Measurements from ENCODE around the gene RFX7.

DNA sequence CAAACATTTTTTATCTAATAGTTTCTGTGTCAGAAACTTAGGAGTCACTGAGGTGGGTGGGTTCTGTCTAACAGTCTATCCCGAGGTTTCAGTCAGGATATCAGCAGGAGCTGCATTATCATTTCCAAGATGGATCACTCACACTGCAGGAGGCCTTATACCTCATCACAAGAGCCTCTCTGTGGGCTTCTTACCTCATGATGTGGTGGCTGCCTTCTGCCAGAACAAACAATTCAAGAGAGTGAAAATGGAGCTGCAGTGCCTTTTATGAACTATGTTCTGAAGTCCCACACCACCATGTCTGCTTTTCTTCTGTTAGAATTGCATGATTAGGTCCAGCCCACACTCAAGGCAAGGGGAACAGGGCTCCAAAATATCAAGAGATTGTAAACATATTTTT lies 27.9 kb downstream of the RFX7 start:
- TF ChIP-seq MAFK (IDR thresholded peaks at IDR 0.05; ENCODE audit: low read depth, low read length) (no peak), JUND (IDR thresholded peaks at IDR 0.05; ENCODE audit: low read length) (no peak), ATF2 (IDR thresholded peaks at IDR 0.05; ENCODE audit: low read length) (no peak), CHD2 (IDR thresholded peaks at IDR 0.05; ENCODE audit: low read length) (no peak), POLR2AphosphoS5 (IDR thresholded peaks at IDR 0.05; ENCODE audit: low read depth, low read length) (no peak), GABPA (IDR thresholded peaks at IDR 0.05; ENCODE audit: borderline replicate concordance, insufficient read depth, low read length) (no peak), CHD1 (IDR thresholded peaks at IDR 0.05; ENCODE audit: low read depth, low read length) (no peak), E2F6 (IDR thresholded peaks at IDR 0.05) (no peak), EP300 (IDR thresholded peaks at IDR 0.05; ENCODE audit: borderline replicate concordance in 1 of 2, low read depth in 2 of 2, low read length in 2 of 2) (no peak), EZH2 (IDR thresholded peaks at IDR 0.05; ENCODE audit: low read depth, low read length, severe bottlenecking) (no peak), USF2 (IDR thresholded peaks at IDR 0.05; ENCODE audit: low read length) (no peak), POLR2A (IDR thresholded peaks at IDR 0.05; ENCODE audit: control extremely low read depth in 1 of 2, low read depth in 2 of 2, low read length in 2 of 2) (no peak)
- TF ChIP-seq, protein P1, sequence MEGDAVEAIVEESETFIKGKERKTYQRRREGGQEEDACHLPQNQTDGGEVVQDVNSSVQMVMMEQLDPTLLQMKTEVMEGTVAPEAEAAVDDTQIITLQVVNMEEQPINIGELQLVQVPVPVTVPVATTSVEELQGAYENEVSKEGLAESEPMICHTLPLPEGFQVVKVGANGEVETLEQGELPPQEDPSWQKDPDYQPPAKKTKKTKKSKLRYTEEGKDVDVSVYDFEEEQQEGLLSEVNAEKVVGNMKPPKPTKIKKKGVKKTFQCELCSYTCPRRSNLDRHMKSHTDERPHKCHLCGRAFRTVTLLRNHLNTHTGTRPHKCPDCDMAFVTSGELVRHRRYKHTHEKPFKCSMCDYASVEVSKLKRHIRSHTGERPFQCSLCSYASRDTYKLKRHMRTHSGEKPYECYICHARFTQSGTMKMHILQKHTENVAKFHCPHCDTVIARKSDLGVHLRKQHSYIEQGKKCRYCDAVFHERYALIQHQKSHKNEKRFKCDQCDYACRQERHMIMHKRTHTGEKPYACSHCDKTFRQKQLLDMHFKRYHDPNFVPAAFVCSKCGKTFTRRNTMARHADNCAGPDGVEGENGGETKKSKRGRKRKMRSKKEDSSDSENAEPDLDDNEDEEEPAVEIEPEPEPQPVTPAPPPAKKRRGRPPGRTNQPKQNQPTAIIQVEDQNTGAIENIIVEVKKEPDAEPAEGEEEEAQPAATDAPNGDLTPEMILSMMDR (IDR thresholded peaks at IDR 0.05; ENCODE audit: control extremely low read depth in 1 of 3, insufficient read depth in 1 of 3, low read depth in 1 of 3, low read length in 3 of 3) = no peak

Data from H1 (cell line).